Central memory CD8-positive, alpha-beta T cell (primary cell): Measurements from ENCODE around the gene PLEKHA8.
A peak's percentile ranks its signal among the peaks of the same experiment; 100 is the strongest.

Experiments
- ATAC-seq: fragments of 150-1000 bp; cut with Tn5 transposase; replicated peaks from 2 replicates; pipeline ENCODE4 v1.10.0; 2022; ENCODE audit warnings: mild to moderate bottlenecking, moderate FRiP score, moderate number of reproducible peaks; ENCODE audit not compliant: poor library complexity, severe bottlenecking; ENCODE audit errors: extremely low read depth
- DNase-seq, 2 donors: peaks; one replicate each; pipeline ENCODE4 v3.0.0; 2021; ENCODE audit warnings: low spot score in 2 of 2
- H3K27ac Mint-ChIP-seq: one replicate; pipeline ENCODE4 v1.8.0; 2022; ENCODE audit warnings: low read depth, mild to moderate bottlenecking, moderate library complexity, mixed read lengths
- H3K27me3 Mint-ChIP-seq: one replicate; pipeline ENCODE4 v1.8.0; 2022; ENCODE audit warnings: mixed read lengths
- H3K36me3 Mint-ChIP-seq: one replicate; pipeline ENCODE4 v1.8.0; 2022; ENCODE audit warnings: mild to moderate bottlenecking, moderate library complexity, mixed read lengths; ENCODE audit not compliant: insufficient read depth
- H3K4me1 Mint-ChIP-seq: one replicate; pipeline ENCODE4 v1.8.0; 2022; ENCODE audit warnings: mixed read lengths
- H3K4me3 Mint-ChIP-seq: one replicate; pipeline ENCODE4 v1.8.0; 2022; ENCODE audit warnings: mild to moderate bottlenecking, moderate library complexity, mixed read lengths
- H3K9me3 Mint-ChIP-seq: one replicate; pipeline ENCODE4 v1.8.0; 2022; ENCODE audit warnings: mixed read lengths

Gene PLEKHA8

DNA sequence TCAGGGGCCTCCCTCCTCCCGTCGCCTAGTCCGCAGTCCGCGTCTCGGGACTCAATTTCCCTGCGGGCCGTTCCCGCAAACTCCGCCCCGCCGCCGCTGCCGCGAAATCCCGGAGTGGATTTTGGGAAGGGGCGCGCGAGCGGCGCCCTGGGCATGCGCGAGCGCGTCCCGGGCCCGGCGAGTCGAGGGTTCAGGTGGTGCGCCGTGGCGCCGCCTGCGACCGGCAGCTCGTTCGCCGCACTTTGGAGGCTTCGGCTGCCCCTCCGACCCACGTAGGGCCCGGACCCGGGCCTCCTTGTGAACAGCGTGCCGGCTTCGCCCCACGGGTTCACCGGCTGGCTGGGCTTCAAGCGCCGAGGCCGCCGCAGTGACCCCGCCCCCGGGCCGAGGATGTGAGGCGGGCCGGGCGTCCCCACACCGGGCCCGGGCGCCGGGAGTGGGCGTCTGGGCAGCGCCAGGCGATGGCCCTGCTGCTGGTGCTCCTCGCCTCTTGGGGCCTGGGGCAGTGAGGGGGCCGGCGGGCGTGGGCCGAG is at the start of gene PLEKHA8:
Gene PLEKHA8, plus strand, starts transcription at position 197 of the 533 bp plus-strand sequence. CDS start 351 bp downstream, outside the sequence.
- Mint-ChIP-seq H3K4me3 (no peak within 1 kb of the TSS), H3K4me1 (peaks cover 33% of the 10 kb centered on the region), H3K27ac (peak within 1 kb of the TSS; percentile 85), H3K36me3 (peaks cover 7% of the 10 kb centered on the region), H3K27me3 (no peaks in the 10 kb centered on the region), H3K9me3 (no peaks in the 10 kb centered on the region)
- DNase-seq (peak; percentile 80 to 81), ATAC-seq (peak; percentile 26)

DNA sequence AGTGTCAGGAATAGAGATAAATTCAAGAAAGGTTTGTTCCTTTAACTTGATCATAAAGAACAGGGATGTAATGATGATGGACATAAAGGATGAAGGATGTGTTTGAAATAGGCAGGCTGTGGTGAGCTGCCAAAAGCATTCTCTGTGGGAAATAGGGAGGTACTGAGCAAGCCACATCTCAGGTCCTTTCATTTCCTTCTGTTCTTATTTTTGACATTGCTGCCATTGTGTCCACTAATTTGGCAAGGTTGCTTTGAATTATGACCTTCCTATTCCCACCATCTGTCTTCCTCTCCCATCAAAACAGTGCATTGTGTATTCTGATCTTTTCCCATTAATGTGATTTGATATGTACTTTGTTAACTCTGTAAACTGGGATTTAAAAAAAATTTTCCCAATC is 48.1 kb upstream of the PLEKHA8 start:
- Mint-ChIP-seq H3K4me1 (no peaks in the 10 kb centered on the region), H3K36me3 (no peaks in the 10 kb centered on the region), H3K27me3 (peaks cover 46% of the 10 kb centered on the region), H3K4me3 (no peak overlapping the region), H3K27ac (no peak overlapping the region), H3K9me3 (no peaks in the 10 kb centered on the region)
- DNase-seq (no peak), ATAC-seq (no peak)

DNA sequence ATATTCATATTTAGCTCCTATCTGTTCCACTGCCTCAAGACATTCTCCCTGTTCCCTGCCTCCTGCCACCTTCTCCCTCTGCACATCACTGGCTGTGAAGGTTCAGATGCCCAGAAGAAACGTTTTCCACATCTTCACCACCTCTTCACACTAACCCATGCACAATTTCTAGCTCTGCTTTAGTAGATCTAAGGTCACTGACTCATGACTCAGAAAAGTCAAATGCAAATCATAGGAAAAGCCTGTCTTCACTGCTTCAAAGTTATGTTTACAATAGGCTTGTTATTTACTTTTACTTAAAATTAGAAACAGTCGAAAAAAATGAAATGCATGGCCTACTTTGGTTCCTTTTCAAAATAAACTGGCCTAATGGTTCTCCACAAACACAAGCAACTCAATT is 41.1 kb upstream of the PLEKHA8 start:
- Mint-ChIP-seq H3K4me1 (peaks cover 6% of the 10 kb centered on the region), H3K27me3 (peaks cover 62% of the 10 kb centered on the region), H3K4me3 (no peak overlapping the region), H3K27ac (no peak overlapping the region), H3K9me3 (no peaks in the 10 kb centered on the region), H3K36me3 (no peaks in the 10 kb centered on the region)
- no peak for ATAC-seq
- no peak for DNase-seq

GRCh38 chr7:29987811-29988317 is 40.3 kb upstream of the PLEKHA8 start:
- DNase-seq, result no peak
- Mint-ChIP-seq H3K4me1 (peaks cover 6% of the 10 kb centered on the region), H3K4me3 (peak overlapping the region; percentile 66), H3K27ac (no peak overlapping the region), H3K9me3 (no peaks in the 10 kb centered on the region), H3K27me3 (peaks cover 66% of the 10 kb centered on the region), H3K36me3 (no peaks in the 10 kb centered on the region)
- no peak for ATAC-seq

- no peaks in the 10 kb centered on the region for H3K36me3 Mint-ChIP-seq
Observed at GRCh38 chr7:29988424-29989256, 39.6 kb upstream of the PLEKHA8 start.

DNA sequence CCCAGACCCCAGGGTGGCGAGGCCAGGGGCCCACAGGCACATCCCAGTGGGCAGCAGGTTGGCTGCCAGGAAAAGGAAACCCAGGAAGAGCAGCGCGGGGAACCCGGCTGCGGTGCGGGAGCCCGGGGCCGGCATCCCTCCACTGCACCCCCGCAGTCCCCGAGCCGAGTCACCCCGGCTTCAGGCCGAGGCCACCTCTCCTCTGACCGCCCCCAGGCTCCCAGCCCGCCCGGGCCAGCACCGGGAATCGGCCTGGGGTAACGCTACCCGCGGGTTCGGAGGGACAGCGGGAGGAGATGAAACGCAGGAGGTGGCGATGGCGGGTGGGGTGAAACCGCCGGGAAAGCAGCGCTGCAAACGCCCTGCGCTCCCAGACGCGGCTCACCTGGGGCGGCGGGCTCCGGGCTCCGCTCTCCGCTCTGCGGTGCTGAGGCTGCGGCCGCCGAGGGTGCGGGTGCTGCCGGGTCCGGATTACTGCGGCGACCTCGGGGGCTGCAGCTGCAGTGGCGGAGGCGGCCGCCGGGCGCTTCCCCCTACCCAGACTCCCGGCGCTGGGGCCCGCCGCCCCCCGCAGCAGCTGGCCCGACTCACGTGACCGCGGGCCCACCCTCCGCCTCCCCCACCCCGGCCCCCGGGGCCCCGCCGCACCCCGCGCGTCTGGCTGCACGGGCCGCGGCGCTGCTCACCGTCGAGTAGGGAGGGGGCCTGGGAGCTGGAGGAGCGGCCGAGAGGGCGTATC is 38.8 kb upstream of the PLEKHA8 start, which contains the start of gene SCRN1:
Gene SCRN1, minus strand, starts transcription at position 545 of the 739 bp plus-strand sequence. CDS start 20,734 bp downstream, outside the sequence.
- Mint-ChIP-seq H3K9me3 (no peaks in the 10 kb centered on the region), H3K36me3 (no peaks in the 10 kb centered on the region), H3K27ac (no peak within 1 kb of the TSS), H3K4me3 (peak within 1 kb of the TSS; percentile 70), H3K27me3 (peaks cover 66% of the 10 kb centered on the region), H3K4me1 (peaks cover 6% of the 10 kb centered on the region)
- ATAC-seq (peak; percentile 25), DNase-seq (no peak)

More at GRCh38 chr7:29988424-29989256, 39.6 kb upstream of the PLEKHA8 start:
- no peaks in the 10 kb centered on the region for H3K9me3 Mint-ChIP-seq
- no peak for DNase-seq
- ATAC-seq, result peak; percentile 58
- no peak overlapping the region for H3K27ac Mint-ChIP-seq
- H3K4me1 Mint-ChIP-seq, result peaks cover 6% of the 10 kb centered on the region
- H3K4me3 Mint-ChIP-seq, result peak overlapping the region; percentile 66
- peaks cover 66% of the 10 kb centered on the region for H3K27me3 Mint-ChIP-seq

DNA sequence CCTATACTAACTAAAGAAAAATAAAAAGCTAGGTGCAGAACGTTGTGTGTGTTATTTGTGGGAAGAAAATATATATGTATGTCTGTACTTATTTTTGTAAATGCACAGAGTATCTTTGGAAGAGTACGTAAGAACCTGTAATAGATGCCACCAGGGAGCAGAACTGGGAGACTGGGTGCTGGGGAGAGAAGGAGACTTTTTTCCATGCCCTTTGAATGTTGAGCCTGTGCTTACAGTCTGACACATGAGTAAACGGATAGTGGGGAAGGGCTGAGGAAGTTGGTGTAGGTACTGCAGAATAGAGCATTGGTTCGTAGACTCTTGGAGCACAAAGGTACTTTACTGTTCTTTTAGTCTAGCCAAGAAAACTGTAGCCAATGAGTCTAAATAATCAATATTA is 37.3 kb upstream of the PLEKHA8 start:
- no peak overlapping the region for H3K27ac Mint-ChIP-seq

DNA sequence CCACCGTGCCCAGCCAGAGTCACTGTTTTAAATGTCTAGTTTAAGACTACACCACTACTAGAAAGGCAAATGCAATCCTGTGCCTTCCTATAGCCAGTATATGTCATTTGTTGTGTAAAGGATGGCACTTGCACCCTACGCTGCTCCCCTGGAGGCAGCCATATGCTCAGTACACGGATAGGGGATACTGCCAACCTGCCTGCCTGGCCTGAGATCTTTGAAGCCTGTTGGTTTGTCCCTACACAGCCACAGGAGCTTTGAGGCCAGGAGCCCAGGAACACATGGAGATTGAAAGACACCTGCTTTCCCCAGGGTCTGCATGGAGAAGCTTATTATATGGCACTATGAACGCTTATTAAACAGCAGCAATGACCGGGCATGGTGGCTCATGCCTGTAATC is 36.3 kb upstream of the PLEKHA8 start:
- no peak for DNase-seq
- Mint-ChIP-seq H3K36me3 (no peaks in the 10 kb centered on the region), H3K27me3 (peaks cover 58% of the 10 kb centered on the region), H3K4me1 (peaks cover 6% of the 10 kb centered on the region), H3K9me3 (peaks cover 6% of the 10 kb centered on the region), H3K4me3 (no peak overlapping the region), H3K27ac (no peak overlapping the region)
- no peak for ATAC-seq

More for the DNA sequence above, 37.3 kb upstream of the PLEKHA8 start:
- Mint-ChIP-seq H3K9me3 (no peaks in the 10 kb centered on the region), H3K4me3 (peak overlapping the region; percentile 70), H3K4me1 (peaks cover 6% of the 10 kb centered on the region), H3K27me3 (peaks cover 54% of the 10 kb centered on the region), H3K36me3 (no peaks in the 10 kb centered on the region)
- ATAC-seq (no peak), DNase-seq (no peak)

DNA sequence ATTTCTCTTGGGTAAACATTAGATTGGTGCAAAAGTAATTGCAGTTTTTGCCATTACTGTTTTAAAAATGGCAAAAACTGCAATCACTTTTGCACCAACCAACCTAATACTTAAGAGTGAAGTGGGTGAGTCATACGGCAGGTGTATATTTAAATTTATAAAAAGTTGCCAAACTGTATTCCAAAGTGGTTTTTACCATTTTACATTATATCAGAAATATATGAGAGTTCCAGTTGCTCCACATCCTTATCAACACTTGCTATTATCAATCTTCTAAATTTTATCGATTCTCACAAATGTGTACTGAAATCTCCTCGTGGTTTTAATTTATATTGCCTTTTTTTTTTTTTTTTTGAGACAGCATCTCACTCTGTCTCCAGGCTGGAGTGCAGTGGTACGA is 35.1 kb upstream of the PLEKHA8 start:
- no peak for ATAC-seq
- peaks cover 1% of the 10 kb centered on the region for H3K36me3 Mint-ChIP-seq

GRCh38 chr7:29995652-29996051 is 32.6 kb upstream of the PLEKHA8 start:
- Mint-ChIP-seq H3K27me3 (peaks cover 67% of the 10 kb centered on the region), H3K4me1 (no peaks in the 10 kb centered on the region), H3K27ac (no peak overlapping the region), H3K9me3 (peaks cover 6% of the 10 kb centered on the region), H3K36me3 (peaks cover 1% of the 10 kb centered on the region), H3K4me3 (no peak overlapping the region)
- DNase-seq (no peak), ATAC-seq (no peak)

More for the DNA sequence above, 35.1 kb upstream of the PLEKHA8 start:
- Mint-ChIP-seq H3K27me3 (peaks cover 58% of the 10 kb centered on the region), H3K27ac (no peak overlapping the region), H3K4me3 (no peak overlapping the region), H3K4me1 (peaks cover 6% of the 10 kb centered on the region), H3K9me3 (peaks cover 6% of the 10 kb centered on the region)
- DNase-seq, result no peak

- Mint-ChIP-seq H3K4me1 (no peaks in the 10 kb centered on the region), H3K27ac (no peak overlapping the region), H3K9me3 (peaks cover 6% of the 10 kb centered on the region), H3K36me3 (peaks cover 1% of the 10 kb centered on the region), H3K4me3 (no peak overlapping the region), H3K27me3 (peaks cover 67% of the 10 kb centered on the region)
- no peak for DNase-seq
- no peak for ATAC-seq
Observed at GRCh38 chr7:29996321-29996720, 31.9 kb upstream of the PLEKHA8 start.

DNA sequence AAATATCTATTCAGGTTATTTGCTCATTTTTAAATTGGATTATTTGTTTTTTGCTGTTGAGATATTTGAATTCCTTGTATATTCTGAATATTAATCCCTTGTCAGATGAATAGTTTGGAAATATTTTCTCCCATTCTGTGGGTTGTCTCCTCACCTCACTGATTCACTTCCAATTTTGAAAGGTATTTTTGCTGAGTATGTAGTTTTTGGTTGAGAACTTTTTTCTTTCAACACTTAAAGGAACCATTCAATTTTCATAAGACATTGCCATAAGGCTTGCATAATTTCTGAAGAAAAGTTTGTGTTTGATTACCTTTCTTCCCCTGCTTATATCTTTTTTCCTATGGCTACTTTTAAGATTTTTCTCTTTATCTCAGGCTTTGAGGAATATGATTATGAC is 29.7 kb upstream of the PLEKHA8 start:
- Mint-ChIP-seq H3K4me1 (no peaks in the 10 kb centered on the region), H3K4me3 (no peak overlapping the region), H3K9me3 (peaks cover 6% of the 10 kb centered on the region), H3K36me3 (peaks cover 1% of the 10 kb centered on the region), H3K27me3 (peaks cover 54% of the 10 kb centered on the region), H3K27ac (no peak overlapping the region)
- DNase-seq (no peak), ATAC-seq (no peak)
